Hepatocyte (in vitro differentiated cells): ENCODE measurements around the gene CFAP77. TPM values are rescaled to one million over a fixed set of nuclear protein-coding genes. Genes with fewer than 3 reads are reported as not detected.

Source experiments
- DNase-seq: peaks from one replicate; pipeline ENCODE4 v3.0.0-alpha.2; 2016; ENCODE audit warnings: low spot score
- H2AFZ ChIP-seq: fragments of 200-600 bp; sonication (generic); 2 replicates; pipeline ENCODE4 v1.6.0; 2016; ENCODE audit warnings: antibody characterized with exemption, mild to moderate bottlenecking
- H3K27ac ChIP-seq: fragments of 200-600 bp; sonication (generic); 2 replicates; pipeline ENCODE4 v1.5.1; 2016; ENCODE audit warnings: mild to moderate bottlenecking
- H3K27me3 ChIP-seq: fragments of 200-600 bp; sonication (generic); 2 replicates; pipeline ENCODE4 v1.6.1; 2016
- H3K36me3 ChIP-seq: fragments of 200-600 bp; sonication (generic); replicated peaks from 2 replicates; pipeline ENCODE4 v1.5.1; 2016; ENCODE audit warnings: low read depth; ENCODE audit not compliant: insufficient read depth
- H3K4me1 ChIP-seq: fragments of 200-600 bp; sonication (generic); 2 replicates; pipeline ENCODE4 v1.5.1; 2016; ENCODE audit warnings: mild to moderate bottlenecking, moderate library complexity; ENCODE audit not compliant: insufficient read depth
- H3K4me2 ChIP-seq: fragments of 200-600 bp; sonication (generic); 2 replicates; pipeline ENCODE4 v1.6.0; 2016
- H3K4me3 ChIP-seq: fragments of 200-600 bp; sonication (generic); 2 replicates; pipeline ENCODE4 v1.5.1; 2016; ENCODE audit warnings: mild to moderate bottlenecking
- H3K79me2 ChIP-seq: fragments of 200-600 bp; sonication (generic); 2 replicates; pipeline ENCODE4 v1.6.0; 2017; ENCODE audit warnings: mild to moderate bottlenecking
- H3K9me2 ChIP-seq: fragments of 200-600 bp; sonication (generic); replicated peaks from 2 replicates; pipeline ENCODE4 v1.6.0; 2017; ENCODE audit warnings: mild to moderate bottlenecking; ENCODE audit not compliant: insufficient read depth
- H3K9me3 ChIP-seq: fragments of 200-600 bp; sonication (generic); 2 replicates; pipeline ENCODE4 v1.5.1; 2016; ENCODE audit warnings: low read depth, mild to moderate bottlenecking
- H4K20me1 ChIP-seq: fragments of 200-600 bp; sonication (generic); 2 replicates; pipeline ENCODE4 v1.6.0; 2016; ENCODE audit warnings: mild to moderate bottlenecking; ENCODE audit not compliant: insufficient read depth, poor library complexity, severe bottlenecking
- CTCF ChIP-seq: fragments of 200-600 bp; sonication (generic); IDR thresholded peaks from 2 replicates; pipeline ENCODE4 v1.5.1; 2016; ENCODE audit warnings: antibody characterized with exemption, mild to moderate bottlenecking; ENCODE audit not compliant: poor library complexity
- EZH2 ChIP-seq: fragments of 200-600 bp; sonication (generic); IDR thresholded peaks from 2 replicates; pipeline ENCODE4 v1.6.1; 2016; ENCODE audit warnings: antibody characterized with exemption, mild to moderate bottlenecking, borderline replicate concordance
- EZH2phosphoT487 ChIP-seq: fragments of 200-600 bp; sonication (generic); IDR thresholded peaks from one replicate; pipeline ENCODE4 v1.6.1; 2018; ENCODE audit warnings: antibody characterized with exemption, mild to moderate bottlenecking, low read depth, moderate library complexity; ENCODE audit not compliant: unreplicated experiment, severe bottlenecking
- WGBS: methylation state at CpG from one replicate; pipeline ENCODE4 v1.1.6; 2016; ENCODE audit warnings: low lambda C conversion rate; ENCODE audit errors: missing lambda C conversion rate; 5-methylcytosine and 5-hydroxymethylcytosine counted together
- polyA plus RNA-seq: library from polyadenylated mRNA; unstranded; fragments of >200 nt; fragmentation: Nextera tagmentation; extraction: Ambion mirVana; gene quantifications from 2 replicates; pipeline ENCODE4 v1.2.1, GENCODE V29; 2016
- total RNA-seq: library from RNA; depleted of rRNA; stranded (reverse); fragments of >200 nt; gene quantifications from 2 replicates; pipeline ENCODE4 v1.2.3, GENCODE V29; 2014

Gene CFAP77
- total and polyA plus RNA-seq, 2 experiments from 2014 or later = 0.70 to 1.2 TPM

GRCh38 chr9:132430998-132431397 is 21.0 kb downstream of the CFAP77 start:
- Histone ChIP-seq H3K79me2 (no peaks in the 10 kb centered on the region), H4K20me1 (no peaks in the 10 kb centered on the region), H3K36me3 (no peaks in the 10 kb centered on the region), H3K4me3 (no peak overlapping the region), H3K9me3 (no peaks in the 10 kb centered on the region), H3K4me2 (no peak overlapping the region), H3K27ac (no peak overlapping the region), H3K4me1 (no peaks in the 10 kb centered on the region), H2AFZ (no peak overlapping the region), H3K9me2 (no peaks in the 10 kb centered on the region), H3K27me3 (peaks cover 46% of the 10 kb centered on the region)
- DNase-seq = no peak
- TF ChIP-seq EZH2 (no peak), EZH2phosphoT487 (no peak), CTCF (no peak)
- 73% methylated on average over 1 of the region's 1 CpG for WGBS

GRCh38 chr9:132434881-132435280 is 24.9 kb downstream of the CFAP77 start:
- Histone ChIP-seq H3K27ac (no peak overlapping the region), H3K79me2 (no peaks in the 10 kb centered on the region), H3K4me3 (no peak overlapping the region), H3K27me3 (peaks cover 30% of the 10 kb centered on the region), H3K9me2 (no peaks in the 10 kb centered on the region), H3K4me2 (no peak overlapping the region), H3K9me3 (no peaks in the 10 kb centered on the region), H2AFZ (no peak overlapping the region), H3K4me1 (no peaks in the 10 kb centered on the region), H4K20me1 (no peaks in the 10 kb centered on the region), H3K36me3 (no peaks in the 10 kb centered on the region)
- DNase-seq = no peak
- TF ChIP-seq CTCF = no peak
- 47% methylated on average over 10 of the region's 10 CpGs for WGBS

- no peaks in the 10 kb centered on the region for H3K36me3 ChIP-seq
- WGBS = 80% methylated on average over 4 of the region's 4 CpGs
- peaks cover 28% of the 10 kb centered on the region for H3K27me3 ChIP-seq
- no peaks in the 10 kb centered on the region for H4K20me1 ChIP-seq
- H3K4me2 ChIP-seq = no peak overlapping the region
- no peaks in the 10 kb centered on the region for H3K79me2 ChIP-seq
- no peak for DNase-seq
- H3K27ac ChIP-seq = no peak overlapping the region
- no peaks in the 10 kb centered on the region for H3K9me3 ChIP-seq
- H3K4me1 ChIP-seq = no peaks in the 10 kb centered on the region
- H3K9me2 ChIP-seq = no peaks in the 10 kb centered on the region
- no peak overlapping the region for H2AFZ ChIP-seq
- H3K4me3 ChIP-seq = no peak overlapping the region
- no peak for TF ChIP-seq EZH2phosphoT487
- no peak for TF ChIP-seq EZH2
- no peak for TF ChIP-seq CTCF
Observed at GRCh38 chr9:132439153-132439552, 29.1 kb downstream of the CFAP77 start.

GRCh38 chr9:132440735-132441134 is 30.7 kb downstream of the CFAP77 start:
- no peaks in the 10 kb centered on the region for H3K9me2 ChIP-seq
- peaks cover 13% of the 10 kb centered on the region for H3K27me3 ChIP-seq
- H3K4me1 ChIP-seq = no peaks in the 10 kb centered on the region
- DNase-seq = no peak
- no peaks in the 10 kb centered on the region for H4K20me1 ChIP-seq
- H3K4me2 ChIP-seq = no peak overlapping the region
- H3K79me2 ChIP-seq = no peaks in the 10 kb centered on the region
- TF ChIP-seq CTCF (no peak), EZH2phosphoT487 (no peak), EZH2 (no peak)
- no peak overlapping the region for H3K27ac ChIP-seq
- H3K9me3 ChIP-seq = no peaks in the 10 kb centered on the region
- H3K4me3 ChIP-seq = no peak overlapping the region
- 78% methylated on average over 6 of the region's 6 CpGs for WGBS
- H2AFZ ChIP-seq = no peak overlapping the region
- no peaks in the 10 kb centered on the region for H3K36me3 ChIP-seq
